ENCODE data around the gene HOXA10.

Gene HOXA10

GRCh38 chr7:27156916-27157701 is 17.0 kb downstream of the HOXA10 start:
- DNase-seq (ENCODE audit: low read depth), result no peak
- no peak for TF ChIP-seq CTCF (IDR thresholded peaks at IDR 0.05; ENCODE audit: control insufficient read depth, insufficient read depth, low read depth, low read length, missing control alignments)
- peak overlapping the region; percentile 73 for H3K4me3 ChIP-seq (ENCODE audit: control insufficient read depth, low read depth, low read length)

GRCh38 chr7:27156508-27156898 is 17.6 kb downstream of the HOXA10 start, which contains the start of gene HOXA7:
HOXA7 (minus strand) TSS chr7:27156675; CDS start chr7:27156545, 130 bp downstream.
- peak within 1 kb of the TSS; percentile 73 for H3K4me3 ChIP-seq (ENCODE audit: control insufficient read depth, low read depth, low read length)
- no peak for TF ChIP-seq CTCF (IDR thresholded peaks at IDR 0.05; ENCODE audit: control insufficient read depth, insufficient read depth, low read depth, low read length, missing control alignments)
- no peak for DNase-seq (ENCODE audit: low read depth)

- peak overlapping the region; percentile 73 for H3K4me3 ChIP-seq (ENCODE audit: control insufficient read depth, low read depth, low read length)
- TF ChIP-seq CTCF (IDR thresholded peaks at IDR 0.05; ENCODE audit: control insufficient read depth, insufficient read depth, low read depth, low read length, missing control alignments), result no peak
- DNase-seq (ENCODE audit: low read depth), result no peak
Observed at GRCh38 chr7:27155816-27156507, 18.2 kb downstream of the HOXA10 start.

- TF ChIP-seq CTCF (IDR thresholded peaks at IDR 0.05; ENCODE audit: control insufficient read depth, insufficient read depth, low read depth, low read length, missing control alignments), result no peak
Observed at GRCh38 chr7:27154901-27155815, 19.0 kb downstream of the HOXA10 start.

GRCh38 chr7:27154369-27154768 is 19.8 kb downstream of the HOXA10 start:
- H3K4me3 ChIP-seq (ENCODE audit: control insufficient read depth, low read depth, low read length), result no peak overlapping the region
- no peak for TF ChIP-seq CTCF (IDR thresholded peaks at IDR 0.05; ENCODE audit: control insufficient read depth, insufficient read depth, low read depth, low read length, missing control alignments)
- no peak for DNase-seq (ENCODE audit: low read depth)

More at GRCh38 chr7:27154901-27155815, 19.0 kb downstream of the HOXA10 start:
- peak overlapping the region; percentile 73 for H3K4me3 ChIP-seq (ENCODE audit: control insufficient read depth, low read depth, low read length)
- no peak for DNase-seq (ENCODE audit: low read depth)

- DNase-seq (ENCODE audit: low read depth), result no peak
- H3K4me3 ChIP-seq (ENCODE audit: control insufficient read depth, low read depth, low read length), result no peak overlapping the region
- no peak for TF ChIP-seq CTCF (IDR thresholded peaks at IDR 0.05; ENCODE audit: control insufficient read depth, insufficient read depth, low read depth, low read length, missing control alignments)
Observed at GRCh38 chr7:27153526-27153925, 20.6 kb downstream of the HOXA10 start.

Data from AG09309 (cell line).